ENCODE data around the gene RYR3.
A peak's percentile ranks its signal among the peaks of the same experiment; 100 is the strongest.

The RYR3 gene

GRCh38 chr15:33283576-33283975, 27.2 kb upstream of the RYR3 start:
- TF ChIP-seq CSRNP3 (CRISPR knock-in tag; IDR thresholded peaks at IDR 0.05) (no peak), PPARA (CRISPR knock-in tag; IDR thresholded peaks at IDR 0.05; ENCODE audit: borderline replicate concordance) (no peak), RARB (CRISPR knock-in tag; IDR thresholded peaks at IDR 0.05) (no peak), OSR1 (CRISPR knock-in tag; IDR thresholded peaks at IDR 0.05) (no peak), GLIS3 (CRISPR knock-in tag; IDR thresholded peaks at IDR 0.05) (no peak), CREB5 (CRISPR knock-in tag; IDR thresholded peaks at IDR 0.05; ENCODE audit: low read depth) (no peak), CSDC2 (CRISPR knock-in tag; IDR thresholded peaks at IDR 0.05) (no peak)

GRCh38 chr15:33284336-33284735, 26.4 kb upstream of the RYR3 start:
- no peak for TF ChIP-seq ZNF70 (CRISPR knock-in tag; IDR thresholded peaks at IDR 0.05)
- no peak for TF ChIP-seq BACH2 (CRISPR knock-in tag; IDR thresholded peaks at IDR 0.05; ENCODE audit: borderline replicate concordance)
- ATAC-seq = no peak

More at GRCh38 chr15:33283576-33283975, 27.2 kb upstream of the RYR3 start:
- no peak for ATAC-seq

- peak; percentile 94 for ATAC-seq
- TF ChIP-seq TOX (CRISPR knock-in tag; IDR thresholded peaks at IDR 0.05; ENCODE audit: borderline replicate concordance) (no peak), PATZ1 (CRISPR knock-in tag; IDR thresholded peaks at IDR 0.05; ENCODE audit: borderline replicate concordance) (no peak), CSRNP3 (CRISPR knock-in tag; IDR thresholded peaks at IDR 0.05) (no peak), ESRRG (CRISPR knock-in tag; IDR thresholded peaks at IDR 0.05) (no peak), ARNTL (CRISPR knock-in tag; IDR thresholded peaks at IDR 0.05; ENCODE audit: borderline replicate concordance, low read depth) (no peak), GLIS3 (CRISPR knock-in tag; IDR thresholded peaks at IDR 0.05) (no peak), TSHZ2 (CRISPR knock-in tag; IDR thresholded peaks at IDR 0.05) (no peak), ZFP3 (CRISPR knock-in tag; IDR thresholded peaks at IDR 0.05) (no peak), BACH2 (CRISPR knock-in tag; IDR thresholded peaks at IDR 0.05; ENCODE audit: borderline replicate concordance) (no peak), TCF4 (CRISPR knock-in tag; IDR thresholded peaks at IDR 0.05; ENCODE audit: borderline replicate concordance) (no peak), ZNF565 (CRISPR knock-in tag; conservative IDR thresholded peaks at IDR 0.05; ENCODE audit: low read depth) (no peak), PPARA (CRISPR knock-in tag; IDR thresholded peaks at IDR 0.05; ENCODE audit: borderline replicate concordance) (no peak), CSDC2 (CRISPR knock-in tag; IDR thresholded peaks at IDR 0.05) (no peak), ZC3H10 (CRISPR knock-in tag; IDR thresholded peaks at IDR 0.05) (no peak), ZNF70 (CRISPR knock-in tag; IDR thresholded peaks at IDR 0.05) (no peak), RARB (CRISPR knock-in tag; IDR thresholded peaks at IDR 0.05) (no peak), POU6F1 (CRISPR knock-in tag; IDR thresholded peaks at IDR 0.05; ENCODE audit: borderline replicate concordance, low read depth) (no peak), ZNF8 (CRISPR knock-in tag; IDR thresholded peaks at IDR 0.05) (no peak), OSR1 (CRISPR knock-in tag; IDR thresholded peaks at IDR 0.05) (no peak), SNAI2 (CRISPR knock-in tag; IDR thresholded peaks at IDR 0.05) (no peak)
Observed at GRCh38 chr15:33292717-33293307, 18.0 kb upstream of the RYR3 start.
